ENCODE data around the gene SYNE1.

SYNE1 gene

GRCh38 chr6:152351110-152351509, 286.1 kb downstream of the SYNE1 start:
- in situ Hi-C loops (cut with HindIII; ENCODE audit: low sequenced_read_pairs): no loop called here
- no peak overlapping the region for H3K4me3 ChIP-seq (ENCODE audit: low read depth, low read length)
- no peak for DNase-seq (ENCODE audit: low read depth)
- no peak for TF ChIP-seq CTCF (IDR thresholded peaks at IDR 0.05; ENCODE audit: low read depth, low read length, missing control alignments)

- TF ChIP-seq CTCF (IDR thresholded peaks at IDR 0.05; ENCODE audit: low read depth, low read length, missing control alignments): no peak
- H3K4me3 ChIP-seq (ENCODE audit: low read depth, low read length): no peak overlapping the region
- no peak for DNase-seq (ENCODE audit: low read depth)
- in situ Hi-C loops (cut with HindIII; ENCODE audit: low sequenced_read_pairs): no loop called here
Measured at GRCh38 chr6:152348116-152348515, 289.0 kb downstream of the SYNE1 start.

- DNase-seq (ENCODE audit: low read depth): no peak
- TF ChIP-seq CTCF (IDR thresholded peaks at IDR 0.05; ENCODE audit: low read depth, low read length, missing control alignments): no peak
- H3K4me3 ChIP-seq (ENCODE audit: low read depth, low read length): no peak overlapping the region
- in situ Hi-C loops (cut with HindIII; ENCODE audit: low sequenced_read_pairs): no loop called here
Measured at GRCh38 chr6:152343735-152344360, 293.3 kb downstream of the SYNE1 start.

- TF ChIP-seq CTCF (IDR thresholded peaks at IDR 0.05; ENCODE audit: low read depth, low read length, missing control alignments): no peak
- no peak for DNase-seq (ENCODE audit: low read depth)
- H3K4me3 ChIP-seq (ENCODE audit: low read depth, low read length): no peak overlapping the region
- in situ Hi-C loops (cut with HindIII; ENCODE audit: low sequenced_read_pairs): no loop called here
Measured at GRCh38 chr6:152341596-152341995, 295.6 kb downstream of the SYNE1 start.

GRCh38 chr6:152338335-152339125, 298.6 kb downstream of the SYNE1 start:
- no peak for DNase-seq (ENCODE audit: low read depth)
- in situ Hi-C loops (cut with HindIII; ENCODE audit: low sequenced_read_pairs): no loop called here

GRCh38 chr6:152334555-152334954, 302.6 kb downstream of the SYNE1 start:
- H3K4me3 ChIP-seq (ENCODE audit: low read depth, low read length): no peak overlapping the region
- TF ChIP-seq CTCF (IDR thresholded peaks at IDR 0.05; ENCODE audit: low read depth, low read length, missing control alignments): no peak
- in situ Hi-C loops (cut with HindIII; ENCODE audit: low sequenced_read_pairs): no loop called here
- DNase-seq (ENCODE audit: low read depth): no peak

More at GRCh38 chr6:152338335-152339125, 298.6 kb downstream of the SYNE1 start:
- no peak overlapping the region for H3K4me3 ChIP-seq (ENCODE audit: low read depth, low read length)
- TF ChIP-seq CTCF (IDR thresholded peaks at IDR 0.05; ENCODE audit: low read depth, low read length, missing control alignments): peak; percentile 95
